HTERT RPE-1 (cell line): ENCODE data around the gene SLC25A3.
"Not testable (repeated sequence)": the region's sequence is repeated elsewhere in the genome, so short reads cannot be mapped to it uniquely, and the experiment has no call there.

Source experiments
- in situ Hi-C: fragments of 300-500 bp; cut with MboI; formaldehyde crosslinking; loops from 4 replicates; pipeline ENCODE4 v1.14.3; 2020; ENCODE audit warnings: low sequenced_read_pairs

SLC25A3 gene

GRCh38 chr12:98593351-98594049 is at the start of gene SLC25A3:
TSS of gene SLC25A3 (plus strand) at chr12:98593686. CDS start at chr12:98593979, 293 bp downstream.
- in situ Hi-C loops: no loop called here

DNA sequence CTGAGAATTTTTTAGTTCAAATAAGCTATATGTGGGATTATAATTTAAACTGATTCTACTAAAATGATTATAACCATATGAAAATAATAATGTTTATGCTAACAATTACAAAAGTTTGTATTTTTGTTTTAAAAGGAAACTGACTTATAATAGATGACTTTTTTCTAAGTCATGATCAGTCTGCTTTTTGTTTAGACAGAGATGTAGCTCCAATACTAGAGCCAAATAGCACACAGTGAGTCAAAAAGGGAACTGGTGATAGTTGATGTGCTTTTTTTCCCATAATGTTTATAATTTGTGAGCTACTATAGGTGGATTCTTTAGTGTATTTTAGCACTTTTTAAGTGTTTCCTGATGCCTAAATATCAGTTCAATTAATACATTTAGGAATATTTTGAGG is 49.8 kb upstream of the SLC25A3 start:
- in situ Hi-C loops: no loop called here

DNA sequence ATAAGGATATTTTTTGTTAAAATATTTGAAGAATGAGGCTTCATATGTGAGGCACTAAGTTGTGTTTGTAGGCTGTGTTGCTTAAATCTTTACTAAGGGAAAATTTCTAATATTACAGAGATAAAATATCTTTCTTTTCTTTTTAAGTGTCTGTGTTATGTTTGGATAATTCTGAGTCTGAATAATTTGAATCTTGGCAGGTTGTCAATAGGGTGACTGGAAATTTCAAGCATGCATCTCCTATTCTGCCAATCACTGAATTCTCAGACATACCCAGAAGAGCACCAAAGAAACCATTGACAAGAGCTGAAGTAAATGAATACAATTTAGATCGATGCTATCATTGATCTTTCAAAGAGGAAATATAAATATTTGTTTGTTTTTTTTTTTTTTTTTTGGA is 48.7 kb upstream of the SLC25A3 start:
- in situ Hi-C loops: no loop called here

GRCh38 chr12:98549371-98550110 is 43.9 kb upstream of the SLC25A3 start:
- in situ Hi-C loops: no loop called here

DNA sequence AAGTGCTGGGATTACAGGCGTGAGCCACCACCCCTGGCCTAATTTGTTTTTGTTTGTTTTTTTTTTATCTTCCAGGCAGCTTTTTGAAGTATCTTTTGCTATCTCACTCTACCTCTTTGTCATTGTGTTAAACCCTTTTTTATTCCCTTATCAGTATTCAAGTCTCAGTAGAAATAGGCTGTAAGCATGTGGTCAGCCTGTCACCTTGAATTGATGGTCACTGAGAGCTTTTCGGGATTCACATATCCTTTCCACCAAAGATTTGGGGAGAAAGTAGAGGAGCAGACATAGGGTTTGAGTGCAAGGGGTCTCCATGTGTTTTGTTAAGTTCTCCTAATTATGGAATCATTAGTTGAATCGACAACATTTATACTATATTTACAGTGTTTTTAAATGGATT is 41.7 kb upstream of the SLC25A3 start:
- in situ Hi-C loops: no loop called here

DNA sequence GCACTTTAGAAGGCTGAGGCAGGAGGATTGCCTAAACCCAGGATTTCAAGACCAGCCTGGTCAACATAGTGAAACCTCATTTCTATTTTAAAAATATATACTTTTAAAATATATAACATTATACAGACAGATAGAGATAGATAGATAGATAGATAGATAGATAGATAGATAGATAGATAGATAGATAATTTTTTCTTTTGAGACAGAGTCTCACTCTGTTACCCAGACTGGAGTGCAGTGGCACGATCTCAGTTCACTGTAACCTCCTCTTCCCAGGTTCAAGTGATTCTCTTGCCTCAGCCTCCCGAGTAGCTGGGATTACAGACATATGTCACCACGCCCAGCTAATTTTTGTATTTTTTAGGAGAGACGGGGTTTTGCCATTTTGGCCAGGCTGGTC is 35.4 kb upstream of the SLC25A3 start:
- in situ Hi-C loops: not testable (repeated sequence)

DNA sequence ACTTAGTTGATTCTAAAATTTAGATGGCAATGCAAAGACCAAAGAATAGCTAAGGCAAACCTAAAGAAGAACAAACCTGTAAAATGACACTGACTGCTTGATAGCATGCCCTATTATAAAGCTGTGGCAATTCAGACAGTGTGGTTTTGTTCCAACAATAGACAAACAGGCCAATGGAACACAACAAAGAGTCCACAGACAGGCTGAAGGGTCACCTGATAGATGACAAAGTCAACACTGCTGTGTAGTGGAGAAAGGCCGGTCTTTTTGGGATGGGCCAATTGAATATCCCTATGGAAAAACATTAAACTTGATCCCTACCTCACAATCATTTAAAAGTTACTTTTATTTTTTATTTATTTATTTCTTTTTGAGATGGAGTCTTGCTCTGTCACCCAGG is 33.8 kb upstream of the SLC25A3 start:
- in situ Hi-C loops: no loop called here

DNA sequence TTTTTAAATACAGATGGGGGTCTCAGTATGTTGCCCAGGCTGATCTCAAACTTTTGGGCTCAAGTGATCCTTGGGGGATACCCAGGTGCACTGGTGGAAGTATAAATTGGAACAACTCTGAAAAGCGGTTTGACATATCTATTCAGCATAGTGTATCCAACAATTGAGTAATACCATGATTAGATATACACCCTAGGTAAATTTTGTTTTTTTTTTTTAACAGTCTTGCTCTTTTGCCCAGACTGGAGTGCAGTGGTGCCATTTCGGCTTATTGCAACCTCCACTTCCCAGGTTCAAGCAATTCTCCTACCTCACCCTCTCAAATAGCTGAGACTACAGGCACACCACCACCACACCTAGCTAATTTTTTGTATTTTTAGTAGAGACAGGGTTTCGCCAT is 31.6 kb upstream of the SLC25A3 start:
- in situ Hi-C loops: no loop called here

GRCh38 chr12:98572010-98572409 is 21.5 kb upstream of the SLC25A3 start:
- in situ Hi-C loops: no loop called here

DNA sequence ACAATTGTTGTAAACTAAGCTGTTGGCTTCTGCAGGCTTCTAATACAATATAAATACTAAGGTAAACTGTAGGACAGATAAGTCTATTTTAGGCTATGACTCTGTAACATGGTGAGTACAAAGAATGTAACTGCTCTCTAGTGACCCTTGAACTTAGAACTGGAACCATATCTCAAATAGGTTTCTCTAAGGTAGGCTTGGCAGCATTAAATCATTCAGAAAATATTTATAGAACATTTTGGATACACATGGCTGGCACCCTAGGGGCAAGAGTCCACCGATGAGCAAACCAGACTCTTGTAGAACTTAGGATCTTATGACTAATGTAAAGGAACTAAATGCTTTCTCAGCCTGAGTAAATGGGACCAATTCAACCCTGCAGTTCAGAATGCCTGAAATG is 19.4 kb upstream of the SLC25A3 start:
- in situ Hi-C loops: no loop called here

GRCh38 chr12:98575013-98575412 is 18.5 kb upstream of the SLC25A3 start:
- in situ Hi-C loops: no loop called here

GRCh38 chr12:98576795-98577194 is 16.7 kb upstream of the SLC25A3 start:
- in situ Hi-C loops: not testable (repeated sequence)

DNA sequence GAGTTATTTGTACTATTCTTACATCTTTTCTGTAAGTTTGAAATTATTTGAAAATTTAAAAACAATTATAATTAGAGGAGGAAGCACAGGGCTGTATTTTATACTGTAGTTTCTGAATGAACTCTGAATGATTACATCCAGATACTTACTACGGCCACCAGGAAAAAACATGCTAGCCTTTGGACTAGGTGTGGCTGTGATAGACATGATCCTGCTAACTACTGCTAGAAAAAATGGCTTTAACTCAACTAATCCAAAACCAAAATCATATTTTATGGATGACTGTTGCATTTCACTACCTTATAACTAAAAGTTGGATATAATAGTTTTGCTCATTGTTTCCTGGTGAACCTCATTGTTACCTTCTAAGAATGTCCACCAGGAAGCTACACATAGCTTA is 15.1 kb upstream of the SLC25A3 start:
- in situ Hi-C loops: no loop called here

DNA sequence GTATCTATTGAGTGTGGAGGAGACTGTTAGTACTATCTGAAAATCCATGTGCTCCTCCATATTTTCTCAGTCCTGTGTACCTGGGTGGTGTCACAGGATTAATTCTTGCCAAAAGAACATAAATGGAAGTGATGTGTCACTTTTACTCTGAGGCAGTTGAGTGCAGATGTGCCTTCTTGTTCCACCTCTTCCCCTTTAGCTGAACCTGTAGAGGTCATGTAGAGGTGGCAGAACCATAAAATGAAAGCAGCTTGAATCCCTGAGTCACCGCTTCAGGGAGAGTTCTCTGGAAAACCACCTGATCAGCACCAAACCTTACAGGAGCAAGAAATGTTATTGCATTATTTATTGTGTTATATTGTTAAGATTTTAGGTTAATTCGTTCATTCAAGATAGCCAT is 14.7 kb upstream of the SLC25A3 start:
- in situ Hi-C loops: no loop called here

- in situ Hi-C loops: no loop called here
Measured at GRCh38 chr12:98579347-98579746, 14.1 kb upstream of the SLC25A3 start.

- in situ Hi-C loops: no loop called here
Measured at GRCh38 chr12:98579835-98580234, 13.7 kb upstream of the SLC25A3 start.

DNA sequence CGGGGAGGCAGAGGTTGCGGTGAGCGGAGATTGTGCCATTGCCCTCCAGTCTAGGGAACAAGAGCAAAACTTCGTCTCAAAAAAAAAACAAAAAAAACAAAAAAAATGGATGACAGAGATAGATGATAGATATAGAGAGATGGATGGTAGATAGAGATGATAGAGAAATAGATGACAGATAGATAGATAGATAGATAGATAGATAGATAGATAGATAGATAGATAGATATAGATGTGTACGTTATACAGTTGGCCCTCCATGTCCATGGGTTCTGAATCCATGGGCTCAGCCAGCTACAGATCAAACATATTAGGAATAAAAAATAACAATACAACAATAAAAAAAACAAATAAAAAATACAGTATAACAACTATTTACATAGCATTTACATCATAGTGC is 12.8 kb upstream of the SLC25A3 start:
- in situ Hi-C loops: no loop called here

DNA sequence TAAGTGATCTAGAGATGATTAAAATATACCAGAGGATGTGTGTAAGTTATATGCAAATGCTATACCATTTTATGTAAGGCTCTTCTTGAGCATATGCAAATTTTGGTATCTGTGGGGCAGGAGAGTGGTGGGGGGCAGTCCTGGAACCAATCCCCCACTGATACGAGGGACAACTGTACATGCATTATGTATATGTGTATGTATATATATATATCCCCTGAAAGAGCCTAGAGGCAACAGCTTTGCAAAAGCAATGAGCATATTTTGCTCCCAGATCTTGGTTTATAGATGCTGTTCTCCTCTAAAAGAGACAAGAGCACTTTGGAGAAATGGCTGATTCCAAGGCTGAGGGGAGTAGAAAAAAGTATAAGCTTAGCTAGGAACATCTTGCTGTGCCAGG is 12.4 kb upstream of the SLC25A3 start:
- in situ Hi-C loops: no loop called here

DNA sequence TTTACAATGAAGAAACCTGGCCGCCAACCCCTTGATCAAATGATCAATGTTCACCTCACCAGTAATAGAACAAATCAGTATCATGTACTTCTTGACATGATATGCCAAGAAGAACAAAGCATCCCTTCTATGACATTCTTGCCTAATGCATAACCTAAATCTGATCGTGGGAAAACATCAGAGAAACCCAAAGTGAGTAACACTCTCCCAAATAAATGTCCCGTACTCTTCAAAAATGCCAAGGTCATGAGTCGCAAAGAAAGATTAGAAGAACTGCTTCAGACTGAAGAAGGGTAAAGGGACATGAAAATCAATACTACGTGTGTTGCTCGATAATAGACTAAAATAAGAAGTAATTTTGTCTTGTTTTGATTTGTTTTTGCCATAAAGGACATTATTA is 11.4 kb upstream of the SLC25A3 start:
- in situ Hi-C loops: no loop called here

- in situ Hi-C loops: no loop called here
Measured at GRCh38 chr12:98587084-98587483, 6.4 kb upstream of the SLC25A3 start.

- in situ Hi-C loops: no loop called here
Measured at GRCh38 chr12:98591209-98591608, 2.3 kb upstream of the SLC25A3 start.

DNA sequence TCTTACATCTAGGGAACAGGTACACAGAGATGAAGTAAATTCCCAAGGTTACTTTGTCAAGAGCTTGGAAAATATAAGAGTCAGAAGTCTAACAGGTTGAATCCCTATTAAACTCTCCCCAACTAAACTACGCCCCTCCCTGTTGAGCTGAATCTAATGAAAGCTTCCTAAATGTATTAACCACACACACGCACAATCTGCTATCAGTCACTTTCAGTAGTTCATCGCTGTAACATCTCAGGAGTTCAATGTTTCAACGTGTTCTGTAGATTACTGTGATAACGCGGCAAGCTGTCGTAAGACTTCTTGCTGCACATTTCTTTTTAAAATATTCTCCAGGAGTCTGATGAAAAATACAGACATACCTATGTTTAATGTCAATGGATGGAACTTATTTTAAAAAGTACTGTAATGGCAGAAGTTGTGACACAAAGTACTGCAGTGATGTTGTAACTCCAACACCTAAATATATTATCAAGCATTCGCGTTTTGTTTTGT is 612 bp upstream of the SLC25A3 start:
- in situ Hi-C loops: no loop called here
